Right ventricle myocardium superior (tissue), 1 donor: Measurements from ENCODE around the gene SYNPO2. TPM values are rescaled to one million over a fixed set of nuclear protein-coding genes. Genes with fewer than 3 reads are reported as not detected.
"Not testable (repeated sequence)": the region's sequence is repeated elsewhere in the genome, so short reads cannot be mapped to it uniquely, and the experiment has no call there.

Experiments used
- ATAC-seq: fragments of 200-7000 bp; cut with Tn5 transposase; one replicate; pipeline ENCODE4 v1.9.1; 2020; ENCODE audit warnings: mild to moderate bottlenecking; ENCODE audit not compliant: poor library complexity
- DNase-seq: peaks from one replicate; pipeline ENCODE4 v3.0.0-alpha.2; 2020
- intact Hi-C: fragments of 100-400 bp; cut with DNase I; formaldehyde crosslinking; loops from one replicate; pipeline ENCODE4 v1.11.2; 2022
- total RNA-seq: library from RNA; stranded (reverse); fragmentation: NEBNext Ultra II Directional; extraction: Animal tissue kit (Norgen Biotek cat#: 25700); gene quantifications from one replicate; pipeline ENCODE4 v1.2.1, GENCODE V29; 2021
- donor health status: DM: no; HTN: yes; CAD: no; lungs with severe emphysema.

SYNPO2 gene
- total RNA-seq, 1 donor from 2014 or later = 196 TPM

- DNase-seq (no peak), ATAC-seq (no peak)
- intact Hi-C loops = no loop called here
Measured at GRCh38 chr4:118954246-118954645, 65.6 kb downstream of the SYNPO2 start.

DNA sequence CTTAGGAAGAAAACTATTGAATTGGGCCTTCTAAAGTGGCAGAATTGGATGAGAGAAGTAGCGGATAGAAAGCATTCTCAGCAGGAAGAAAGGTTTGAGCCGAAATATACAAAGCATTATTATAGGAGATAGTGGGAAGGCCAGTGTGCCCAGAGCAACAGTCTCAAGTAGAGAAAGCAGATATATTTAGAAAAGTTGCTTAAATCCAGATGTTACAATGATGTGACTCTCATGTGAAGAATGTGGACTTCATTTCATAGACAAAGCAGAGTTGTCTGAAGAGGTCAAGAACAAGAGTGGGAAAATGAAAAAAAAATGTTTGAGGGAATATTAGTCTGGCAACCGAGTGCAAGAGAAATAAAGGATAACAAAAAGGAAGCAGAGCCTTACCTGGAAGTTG, 66.9 kb downstream of the SYNPO2 start:
- DNase-seq (no peak), ATAC-seq (no peak)
- intact Hi-C loops = no loop called here

DNA sequence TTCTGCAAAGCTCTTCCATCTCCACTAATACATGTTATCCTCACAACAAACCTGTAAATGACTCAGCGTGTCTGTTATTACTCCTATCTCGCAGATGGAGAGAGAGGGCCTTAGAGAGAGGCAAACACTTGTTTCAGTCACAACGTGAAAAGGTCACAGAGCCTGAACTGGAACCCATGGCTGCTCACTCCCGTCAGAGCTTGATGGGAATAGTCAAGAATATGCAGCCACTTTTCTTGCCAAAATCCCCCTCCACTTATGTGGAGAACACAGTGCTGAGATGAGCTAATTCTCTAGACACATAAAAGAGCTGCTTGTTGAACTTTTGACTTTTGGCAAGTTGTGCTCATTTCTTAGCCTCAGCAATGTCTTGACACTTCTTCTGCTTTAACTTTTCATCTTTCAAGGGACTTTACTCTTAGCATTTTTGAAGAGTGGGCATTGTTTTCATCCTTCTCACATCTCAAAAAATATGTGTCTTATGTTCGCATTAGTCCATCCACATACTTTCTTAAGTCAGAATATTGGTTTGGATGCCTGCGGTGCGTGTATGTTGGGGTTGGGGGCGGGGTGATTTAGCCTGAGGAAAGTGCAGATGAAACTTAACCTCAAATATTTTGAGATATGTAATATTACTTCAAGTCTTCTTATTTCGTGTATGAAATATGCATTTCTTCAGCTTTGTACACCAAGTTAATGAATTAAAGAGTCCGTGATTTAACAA, 69.2 kb downstream of the SYNPO2 start:
- no peak for DNase-seq
- ATAC-seq = peak; percentile 70
- intact Hi-C loops = no loop called here

DNA sequence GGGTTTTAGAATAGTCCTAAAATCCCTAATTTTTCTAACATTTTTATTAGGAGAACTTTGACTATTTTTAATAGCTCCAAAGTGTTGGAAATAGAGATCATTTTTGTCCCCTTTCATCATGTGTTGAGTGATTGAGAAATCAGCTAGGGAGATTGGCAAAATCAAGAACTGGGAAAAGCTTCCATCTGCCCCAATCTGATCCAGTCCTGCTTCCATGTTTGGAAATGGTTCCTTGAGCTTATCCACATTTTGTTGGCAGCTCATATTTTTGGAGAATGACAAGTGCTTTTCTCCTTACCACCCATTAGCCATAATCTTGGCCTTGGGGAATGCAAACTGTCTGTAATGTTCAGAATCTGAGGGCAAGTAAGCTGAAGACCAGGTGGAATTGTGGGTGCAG, 73.9 kb downstream of the SYNPO2 start:
- DNase-seq (no peak), ATAC-seq (peak; percentile 39)
- intact Hi-C loops = no loop called here

DNA sequence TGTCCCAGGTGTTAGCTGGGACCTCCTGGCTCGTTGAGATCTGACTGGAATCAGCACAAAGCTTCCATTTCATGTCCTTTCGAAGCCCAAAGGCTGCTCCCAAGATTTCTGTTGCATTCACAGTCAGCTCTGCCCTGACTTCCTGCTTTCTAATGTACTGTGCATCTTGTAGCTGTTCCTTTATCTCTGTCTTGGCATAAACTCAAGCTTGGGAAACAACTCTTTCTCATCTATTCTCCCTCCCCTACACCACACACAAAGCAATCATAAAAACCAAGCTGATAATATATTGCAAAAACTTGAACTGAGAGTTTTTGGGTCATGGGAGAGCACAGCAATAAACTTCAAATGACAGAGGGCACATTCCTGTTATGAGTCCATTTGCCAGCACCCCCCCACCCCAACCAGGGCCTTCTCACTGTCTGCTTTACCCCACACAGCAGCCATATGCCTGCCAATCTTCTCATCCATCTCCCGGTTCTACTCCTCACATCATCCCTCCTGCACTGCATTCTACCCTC, 76.3 kb downstream of the SYNPO2 start:
- DNase-seq = no peak
- intact Hi-C loops = no loop called here
- ATAC-seq = no peak

DNA sequence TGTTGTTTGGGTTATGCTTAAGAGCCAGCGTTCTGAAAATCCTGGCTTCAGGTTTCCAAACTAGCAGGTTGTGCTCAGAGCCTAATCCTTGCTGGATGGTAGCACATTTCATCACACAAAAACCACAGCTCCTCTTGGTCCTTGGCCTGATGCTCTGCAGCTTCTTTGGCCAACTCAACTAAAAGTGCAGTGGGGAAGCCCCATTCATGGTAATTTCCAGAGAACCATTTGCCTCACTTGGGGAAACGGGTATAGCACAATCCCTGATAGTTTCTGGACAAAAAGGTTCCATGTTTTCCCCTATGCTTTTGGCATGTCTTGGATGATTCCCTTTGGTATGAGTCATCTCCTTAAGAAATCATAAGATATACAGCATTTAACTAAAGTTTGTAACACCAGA, 78.7 kb downstream of the SYNPO2 start:
- no peak for DNase-seq
- no peak for ATAC-seq
- intact Hi-C loops = no loop called here

GRCh38 chr4:118968005-118968404, 79.4 kb downstream of the SYNPO2 start:
- intact Hi-C loops = loop anchor here (2.0 kb wide), 1 partner anchor 79 kb away; the partner anchor contains the start of gene SYNPO2
- DNase-seq (peak; percentile 52), ATAC-seq (peak; percentile 81)

GRCh38 chr4:118968813-118969212, 80.2 kb downstream of the SYNPO2 start:
- ATAC-seq (peak; percentile 18), DNase-seq (no peak)
- intact Hi-C loops = loop anchor here (2.0 kb wide), 1 partner anchor 80 kb away; the partner anchor contains the start of gene SYNPO2

- peak; percentile 86 for ATAC-seq
- DNase-seq = peak; percentile 56
Measured at GRCh38 chr4:118969359-118969758, 80.7 kb downstream of the SYNPO2 start.

GRCh38 chr4:118972167-118972566, 83.5 kb downstream of the SYNPO2 start:
- no peak for DNase-seq
- intact Hi-C loops = loop anchor here (10.0 kb wide), 1 partner anchor 227 kb away; no protein-coding TSS in a partner anchor
- ATAC-seq = no peak

More at GRCh38 chr4:118969359-118969758, 80.7 kb downstream of the SYNPO2 start:
- intact Hi-C loops = loop anchor here (2.0 kb wide), 1 partner anchor 81 kb away; the partner anchor contains the start of gene SYNPO2

GRCh38 chr4:118973295-118973694, 84.6 kb downstream of the SYNPO2 start:
- DNase-seq (no peak), ATAC-seq (no peak)
- intact Hi-C loops = loop anchor here (10.0 kb wide), 1 partner anchor 228 kb away; no protein-coding TSS in a partner anchor

GRCh38 chr4:118974758-118975157, 86.1 kb downstream of the SYNPO2 start:
- intact Hi-C loops = loop anchor here (10.0 kb wide), 1 partner anchor 230 kb away; no protein-coding TSS in a partner anchor
- DNase-seq (no peak), ATAC-seq (no peak)

DNA sequence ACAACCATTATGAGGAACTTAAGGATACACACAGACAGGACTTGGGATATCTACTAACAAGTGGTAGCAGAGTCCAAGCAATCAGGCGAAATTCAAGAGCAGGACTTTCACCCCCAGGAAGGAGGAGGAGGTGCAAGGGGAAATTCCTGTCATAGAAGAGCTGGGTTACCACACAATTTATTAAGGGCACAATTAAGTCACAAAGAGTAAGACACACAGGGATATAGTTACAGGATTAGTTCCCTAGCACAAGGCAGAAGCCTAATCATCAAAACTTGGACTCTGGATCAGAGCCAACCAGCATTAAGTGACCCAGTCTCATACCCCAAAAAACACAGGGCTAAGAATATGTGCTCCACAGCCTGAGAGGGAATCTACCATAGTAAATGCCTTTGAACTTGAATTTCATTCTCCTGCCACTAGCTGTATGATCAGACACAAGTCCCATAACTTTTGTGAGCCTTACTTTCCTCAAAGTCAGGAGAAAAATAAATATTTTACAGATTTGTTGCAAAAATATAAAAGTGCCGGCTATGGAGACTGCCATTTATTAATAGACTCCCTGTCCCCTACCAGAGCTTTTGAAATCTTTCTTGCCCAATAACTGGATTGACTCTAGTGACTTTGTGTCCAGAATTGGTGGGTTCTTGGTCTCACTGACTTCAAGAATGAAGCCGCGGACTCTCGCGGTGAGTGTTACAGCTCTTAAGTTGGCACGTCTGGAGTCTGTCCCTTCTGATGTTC, 87.0 kb downstream of the SYNPO2 start:
- intact Hi-C loops = loop anchor here (10.0 kb wide), 1 partner anchor 231 kb away; no protein-coding TSS in a partner anchor
- DNase-seq = no peak
- no peak for ATAC-seq

DNA sequence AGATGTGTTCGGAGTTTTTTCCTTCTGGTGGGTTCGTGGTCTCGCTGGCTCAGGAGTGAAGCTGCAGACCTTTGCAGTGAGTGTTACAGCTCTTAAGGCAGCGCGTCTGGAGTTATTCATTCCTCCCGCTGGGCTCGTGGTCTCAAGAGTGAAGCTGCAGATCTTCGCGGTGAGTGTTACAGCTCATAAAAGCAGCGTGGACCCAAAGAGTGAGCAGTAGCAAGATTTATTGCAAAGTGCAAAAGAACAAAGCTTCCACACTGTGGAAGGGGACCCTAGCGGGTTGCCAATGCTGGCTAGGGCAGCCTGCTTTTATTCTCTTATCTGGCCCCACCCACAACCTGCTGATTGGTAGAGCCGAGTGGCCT, 87.5 kb downstream of the SYNPO2 start:
- intact Hi-C loops = loop anchor here (10.0 kb wide), 1 partner anchor 231 kb away; no protein-coding TSS in a partner anchor

GRCh38 chr4:118977100-118977499, 88.4 kb downstream of the SYNPO2 start:
- intact Hi-C loops = loop anchor here (10.0 kb wide), 1 partner anchor 232 kb away; no protein-coding TSS in a partner anchor

More for the DNA sequence above, 87.5 kb downstream of the SYNPO2 start:
- ATAC-seq, DNase-seq: not testable (repeated sequence)

DNA sequence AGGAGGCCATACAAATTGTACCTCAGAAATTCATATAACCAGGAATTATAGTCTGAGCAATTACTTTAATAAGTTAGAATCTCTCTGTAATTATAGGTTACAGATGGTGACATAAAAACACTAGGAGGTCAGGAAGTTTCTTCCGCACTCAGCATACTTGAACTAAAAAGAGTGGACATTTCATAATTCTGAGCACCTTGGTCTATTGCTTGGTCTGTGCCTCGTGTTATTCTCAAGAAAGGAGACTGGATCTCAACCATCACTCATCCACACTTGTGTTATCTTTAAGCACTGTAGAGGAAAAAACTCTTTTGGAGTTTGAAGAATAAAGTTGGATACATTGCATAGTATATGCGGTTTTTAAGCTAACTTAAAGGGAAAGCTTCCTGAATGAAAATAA, 91.1 kb downstream of the SYNPO2 start:
- no peak for DNase-seq
- no peak for ATAC-seq
- intact Hi-C loops = loop anchor here (5.0 to 10.0 kb wide), 4 partner anchors 65 to 308 kb away; no protein-coding TSS in a partner anchor

More at GRCh38 chr4:118977100-118977499, 88.4 kb downstream of the SYNPO2 start:
- ATAC-seq, DNase-seq: not testable (repeated sequence)

- intact Hi-C loops = loop anchor here (5.0 to 10.0 kb wide), 3 partner anchors 63 to 306 kb away; no protein-coding TSS in a partner anchor
- DNase-seq (no peak), ATAC-seq (peak; percentile 7)
Measured at GRCh38 chr4:118981171-118981838, 92.7 kb downstream of the SYNPO2 start.

GRCh38 chr4:118981839-118982381, 93.3 kb downstream of the SYNPO2 start:
- intact Hi-C loops = loop anchor here (5.0 to 10.0 kb wide), 3 partner anchors 63 to 305 kb away; no protein-coding TSS in a partner anchor
- no peak for DNase-seq
- peak; percentile 78 for ATAC-seq
